CD4-positive, alpha-beta T cell treated with Interleukin-6 for 4 hours (primary cell): ENCODE measurements around the gene OAS3.
"Not testable (repeated sequence)": the region's sequence is repeated elsewhere in the genome, so short reads cannot be mapped to it uniquely, and the experiment has no call there.

Experiments
- DNase-seq: peaks from one replicate; pipeline ENCODE4 v3.0.0-alpha.2; 2020; ENCODE audit warnings: mixed read lengths

Gene OAS3

DNA sequence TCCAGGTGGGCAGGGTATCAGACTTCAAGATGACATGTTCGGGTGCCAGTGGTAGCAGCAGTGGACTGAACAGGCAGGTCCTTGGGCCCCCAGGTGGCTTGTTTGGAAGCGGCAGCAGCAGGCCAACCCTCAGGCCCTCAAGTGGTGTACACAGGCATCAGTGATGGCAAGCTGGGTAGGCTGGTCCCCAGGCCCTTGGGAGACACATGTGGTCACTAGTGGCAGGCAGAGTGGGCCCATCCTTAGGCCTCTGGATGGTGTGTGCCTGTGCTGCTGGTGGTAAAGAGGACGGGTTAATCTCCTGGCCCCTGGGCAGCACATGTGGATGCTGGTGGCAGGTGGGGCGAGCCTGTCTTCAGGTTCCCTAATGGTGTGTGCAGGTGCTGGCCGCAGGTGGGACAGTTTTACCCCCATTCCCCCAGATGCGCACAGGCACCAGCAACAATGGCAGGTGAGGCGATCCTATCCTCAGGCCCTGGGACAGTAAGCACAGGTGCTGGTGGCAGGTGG is 48.1 kb downstream of the OAS3 start:
- DNase-seq = no peak

DNA sequence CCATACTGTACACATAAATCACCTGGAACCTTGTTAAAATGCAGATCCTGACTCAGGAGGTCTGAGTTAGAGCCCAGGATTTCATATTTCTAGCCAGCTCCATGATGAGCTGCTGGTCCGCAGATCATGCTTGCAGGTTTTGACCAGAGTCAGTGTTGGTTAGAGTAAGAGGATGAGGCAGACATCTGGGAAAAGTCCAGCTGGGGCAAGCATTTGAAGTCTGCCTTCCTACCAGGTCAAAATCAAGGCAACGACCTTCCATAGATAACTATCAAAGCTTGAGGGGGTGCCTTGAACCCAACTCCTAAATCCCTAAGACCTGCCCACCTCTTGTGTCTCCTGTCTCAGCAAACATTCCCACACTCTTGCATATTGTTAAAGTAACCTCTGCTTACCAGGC is 49.3 kb downstream of the OAS3 start:
- no peak for DNase-seq

DNA sequence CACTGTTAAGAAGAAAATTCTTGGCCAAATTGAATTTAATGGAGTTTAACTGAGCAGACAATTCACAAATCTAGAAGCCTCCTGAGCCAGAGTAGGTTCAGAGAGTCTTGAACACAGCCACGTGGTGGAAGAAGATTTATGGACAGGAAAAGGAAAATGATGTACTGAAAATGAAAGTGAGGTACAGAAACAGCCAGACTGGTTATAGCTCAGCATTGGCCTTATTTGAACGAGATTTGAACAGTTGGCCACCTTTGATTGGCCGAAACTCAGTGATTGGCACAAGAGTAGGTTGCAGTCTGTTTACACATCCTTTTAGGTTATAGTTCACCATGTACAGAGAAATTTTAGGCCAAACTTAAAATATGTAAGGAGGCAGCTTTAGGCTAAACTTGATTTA is 50.0 kb downstream of the OAS3 start:
- DNase-seq = no peak

DNA sequence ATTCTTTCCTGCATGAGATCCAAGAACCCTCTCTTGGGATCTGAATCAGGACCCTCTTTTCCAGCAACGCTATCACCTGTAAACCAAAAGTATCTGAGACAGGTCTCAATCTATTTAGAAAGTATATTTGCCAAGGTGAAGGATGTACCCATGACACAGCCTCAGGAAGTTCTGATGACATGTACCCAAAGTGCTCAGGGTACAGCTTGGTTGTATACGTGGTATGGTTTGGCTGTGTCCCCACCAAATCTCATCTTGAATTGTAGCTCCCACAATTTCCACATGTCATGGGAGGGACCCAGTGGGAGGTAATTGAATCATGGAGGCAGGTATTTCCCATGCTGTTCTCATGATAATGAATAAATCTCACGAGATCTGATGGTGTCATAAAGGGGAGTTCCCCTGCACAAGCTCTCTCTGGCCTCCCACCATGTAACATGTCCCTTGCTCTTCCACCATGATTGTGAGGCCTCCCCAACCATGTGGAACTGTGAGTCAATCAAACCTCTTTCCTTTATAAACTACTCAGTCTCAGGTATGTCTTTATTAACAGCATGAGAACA is 50.6 kb downstream of the OAS3 start:
- not testable (repeated sequence) for DNase-seq

DNA sequence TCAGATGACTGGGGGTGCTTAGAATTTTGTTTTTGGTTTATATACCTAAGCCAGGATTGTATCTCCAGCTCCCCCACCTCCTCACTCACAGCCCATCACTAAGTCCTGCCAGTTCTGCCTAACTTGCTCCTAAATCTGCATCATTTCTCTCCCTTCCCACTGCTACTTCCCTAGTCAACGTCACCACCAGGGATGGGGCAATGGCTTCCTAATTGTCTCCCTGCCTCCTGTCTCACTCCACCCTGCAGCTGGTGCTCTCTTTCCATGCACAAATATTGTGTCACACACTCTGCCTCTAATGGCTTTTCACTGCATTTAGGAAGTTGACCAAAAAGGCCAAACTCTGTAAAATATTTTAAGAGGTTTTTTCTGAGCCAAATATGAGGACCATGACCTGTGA is 51.5 kb downstream of the OAS3 start:
- no peak for DNase-seq

DNA sequence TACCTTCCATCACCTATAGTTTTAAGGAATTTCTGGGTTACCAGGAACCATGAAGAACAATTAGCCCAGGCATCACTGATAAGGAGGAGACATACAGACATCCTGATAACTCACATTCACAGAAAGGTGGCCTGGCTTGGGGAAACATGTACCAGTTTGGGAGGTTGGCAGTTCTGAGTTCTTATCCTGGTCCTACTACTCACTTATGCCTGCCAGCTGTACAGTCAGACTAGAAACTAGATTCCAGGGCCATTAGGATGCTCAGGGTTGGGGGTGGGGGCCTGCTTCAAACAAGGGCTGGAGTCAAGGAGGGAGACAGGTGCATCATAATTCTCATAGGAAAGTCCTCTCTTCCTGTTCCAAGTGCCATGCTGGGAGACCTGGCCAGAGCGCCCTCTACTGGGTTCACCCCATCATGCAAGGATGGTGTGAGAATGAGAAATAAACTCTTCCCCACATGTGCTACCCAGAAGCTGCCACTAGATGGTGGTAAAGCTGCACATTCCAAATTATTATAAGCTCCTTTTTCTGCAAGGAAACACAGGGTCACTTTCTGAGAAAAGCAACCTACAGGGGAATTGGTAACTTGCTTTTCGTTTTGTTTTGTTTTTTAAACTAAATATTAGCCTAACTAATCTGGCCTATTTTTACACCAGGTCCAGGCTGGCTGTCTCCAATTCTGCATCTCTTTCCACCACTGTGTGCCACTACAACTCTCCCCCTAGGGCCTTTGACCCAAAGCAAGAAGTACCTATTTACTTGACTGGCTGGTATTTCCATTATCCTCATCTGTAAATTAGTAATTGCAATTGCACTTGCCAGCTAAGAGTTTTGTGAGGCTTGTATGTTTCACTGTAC is 54.5 kb downstream of the OAS3 start:
- peak; percentile 69 for DNase-seq

DNA sequence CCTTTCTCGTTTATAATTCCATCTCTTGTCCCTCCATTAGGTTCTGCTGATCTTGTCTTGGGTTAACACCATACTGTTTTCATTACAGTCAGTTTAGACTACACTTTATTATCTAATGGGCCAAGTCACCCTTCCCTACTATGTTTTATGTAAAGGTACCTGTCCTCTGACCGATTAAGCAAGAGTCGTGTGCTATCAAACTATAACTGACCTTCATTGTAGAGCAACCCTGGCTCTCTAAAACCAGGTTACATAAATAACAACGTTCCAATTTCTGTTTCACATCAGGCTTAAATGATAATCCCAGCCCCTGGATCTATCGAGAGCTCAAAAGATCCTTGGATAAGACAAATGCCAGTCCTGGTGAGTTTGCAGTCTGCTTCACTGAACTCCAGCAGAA is 56.7 kb downstream of the OAS3 start:
- no peak for DNase-seq

DNA sequence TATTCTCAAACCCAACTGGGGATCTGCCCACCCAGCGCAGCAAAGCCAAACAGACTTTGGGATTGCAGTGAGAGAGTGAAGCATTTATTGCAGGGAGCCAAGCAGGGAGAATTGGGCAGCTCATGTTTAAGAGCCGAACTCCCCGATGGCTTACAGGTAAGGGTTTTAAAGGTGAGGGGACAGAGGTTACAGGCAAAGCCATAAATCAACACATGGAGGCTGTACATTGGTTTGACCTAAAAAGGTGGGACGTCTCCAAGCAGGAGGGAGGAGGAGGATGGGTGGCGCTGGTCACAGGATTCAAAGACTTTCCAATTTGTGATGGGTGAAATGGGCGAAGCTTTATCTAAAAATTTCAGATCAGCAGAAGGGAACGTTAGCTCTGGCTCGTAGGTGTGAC is 58.2 kb downstream of the OAS3 start:
- DNase-seq = no peak

DNA sequence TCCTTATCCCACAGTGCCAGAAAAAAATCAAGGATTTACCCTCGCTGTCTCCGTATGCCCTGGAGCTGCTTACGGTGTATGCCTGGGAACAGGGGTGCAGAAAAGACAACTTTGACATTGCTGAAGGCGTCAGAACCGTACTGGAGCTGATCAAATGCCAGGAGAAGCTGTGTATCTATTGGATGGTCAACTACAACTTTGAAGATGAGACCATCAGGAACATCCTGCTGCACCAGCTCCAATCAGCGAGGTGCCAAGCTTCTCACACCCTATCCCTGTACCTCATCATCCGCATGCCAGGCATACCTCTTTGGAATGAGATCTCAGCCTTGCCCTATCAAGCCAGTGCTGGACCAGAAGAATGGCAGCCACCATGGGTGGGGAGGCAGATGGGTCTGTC is 59.2 kb downstream of the OAS3 start:
- DNase-seq = no peak

DNA sequence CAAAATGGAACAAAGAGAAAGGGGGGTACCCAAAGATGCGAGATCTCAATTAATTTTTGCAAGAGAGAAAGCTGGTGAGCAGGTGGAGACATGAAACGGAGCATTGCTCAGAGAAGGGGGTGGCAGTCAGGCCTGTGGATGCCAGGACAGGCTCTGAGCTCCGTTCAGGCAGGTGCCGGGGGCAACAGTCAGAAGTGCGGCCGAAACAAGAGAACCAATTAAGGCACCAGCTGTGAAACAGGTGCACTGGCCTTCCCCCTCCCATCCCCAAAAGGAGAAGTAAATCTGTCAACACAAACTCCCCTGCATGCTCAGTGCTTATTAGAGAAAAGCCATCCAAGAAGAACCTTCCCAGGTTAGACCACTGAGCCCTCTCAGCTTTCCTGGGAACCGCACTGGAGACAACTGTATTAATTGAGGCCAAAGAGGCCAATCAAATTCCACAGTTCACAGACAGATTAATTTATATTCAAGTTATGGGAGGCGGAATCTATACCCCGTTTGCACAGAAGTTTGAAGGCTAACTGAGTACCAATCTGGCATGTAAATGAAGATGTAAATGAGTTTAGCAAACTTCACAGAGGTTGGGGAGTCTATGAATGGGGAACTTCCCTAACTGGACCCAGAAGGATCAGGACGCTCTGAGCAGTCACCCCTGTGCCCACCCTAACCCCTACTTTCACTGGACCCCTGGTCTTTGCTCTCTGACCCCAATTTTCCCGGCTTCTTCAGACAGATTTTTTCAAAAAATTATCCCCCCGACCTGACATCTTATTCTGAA is 60.9 kb downstream of the OAS3 start:
- no peak for DNase-seq

DNA sequence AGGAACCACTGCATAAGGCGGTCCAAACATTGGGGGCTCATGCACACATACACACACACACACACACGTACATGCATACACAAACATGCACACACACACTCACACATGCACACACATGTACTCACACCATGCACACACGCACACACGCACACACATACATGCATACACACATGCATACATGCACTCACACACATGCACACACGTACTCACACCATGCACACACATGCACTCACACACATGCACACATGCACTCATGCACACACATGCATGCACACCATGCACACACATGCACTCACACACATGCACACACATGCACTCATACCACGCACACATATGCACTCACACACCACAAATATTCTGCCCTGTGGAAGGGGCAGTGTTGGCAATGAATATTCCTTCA is 62.2 kb downstream of the OAS3 start:
- DNase-seq = no peak

DNA sequence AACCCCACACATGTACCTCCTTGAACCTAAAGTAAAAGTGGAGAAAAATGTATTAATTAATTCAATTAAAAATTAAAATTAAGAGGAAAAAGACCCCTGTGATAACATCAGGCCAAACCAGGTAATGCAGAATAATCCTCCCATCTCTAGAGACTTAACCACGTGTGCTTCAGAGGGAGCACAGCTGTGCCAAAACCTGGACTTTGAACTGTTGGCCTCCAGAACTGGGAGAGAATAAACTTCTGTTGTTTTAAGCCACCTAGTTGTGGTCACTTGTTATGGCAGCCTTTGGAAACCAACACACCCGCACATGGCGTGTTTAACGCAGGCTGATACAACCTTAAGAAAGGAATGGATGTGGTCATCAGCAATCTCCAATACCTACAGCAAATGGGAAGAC is 63.9 kb downstream of the OAS3 start:
- DNase-seq = no peak

DNA sequence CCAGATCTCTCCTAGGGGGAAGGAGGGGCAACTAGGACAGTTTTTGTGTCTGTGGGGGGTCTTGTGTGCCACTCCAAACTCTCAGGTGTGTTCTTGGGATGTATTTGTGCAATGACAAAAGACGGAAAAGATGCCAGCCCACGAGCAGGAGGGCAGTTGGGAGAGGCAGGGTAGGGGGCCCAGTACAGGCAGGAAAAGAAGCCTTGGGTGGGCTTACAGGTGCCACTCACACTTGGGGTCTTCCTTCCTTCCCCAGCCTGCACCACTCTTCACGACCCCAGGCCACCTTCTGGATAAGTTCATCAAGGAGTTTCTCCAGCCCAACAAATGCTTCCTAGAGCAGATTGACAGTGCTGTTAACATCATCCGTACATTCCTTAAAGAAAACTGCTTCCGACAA is 64.4 kb downstream of the OAS3 start:
- no peak for DNase-seq

DNA sequence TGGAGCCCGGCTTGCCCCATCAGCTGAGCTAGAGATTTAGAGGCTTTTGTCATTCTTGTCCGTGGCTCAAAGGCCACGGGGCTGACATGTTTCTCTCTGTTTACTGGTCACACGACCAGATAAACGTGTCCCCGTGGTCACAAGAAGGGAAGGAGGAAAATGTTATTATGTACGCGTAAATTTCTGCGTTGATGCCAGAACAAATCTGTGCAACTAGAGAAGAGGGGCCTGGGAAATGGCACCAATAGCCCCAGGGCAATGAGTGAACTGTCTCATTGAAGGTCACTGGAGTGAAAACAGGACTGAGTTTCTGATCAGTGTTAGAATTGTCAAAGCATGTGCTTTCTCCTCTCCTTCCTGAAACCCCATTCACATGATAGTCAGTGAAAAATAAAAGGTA is 65.4 kb downstream of the OAS3 start:
- no peak for DNase-seq

DNA sequence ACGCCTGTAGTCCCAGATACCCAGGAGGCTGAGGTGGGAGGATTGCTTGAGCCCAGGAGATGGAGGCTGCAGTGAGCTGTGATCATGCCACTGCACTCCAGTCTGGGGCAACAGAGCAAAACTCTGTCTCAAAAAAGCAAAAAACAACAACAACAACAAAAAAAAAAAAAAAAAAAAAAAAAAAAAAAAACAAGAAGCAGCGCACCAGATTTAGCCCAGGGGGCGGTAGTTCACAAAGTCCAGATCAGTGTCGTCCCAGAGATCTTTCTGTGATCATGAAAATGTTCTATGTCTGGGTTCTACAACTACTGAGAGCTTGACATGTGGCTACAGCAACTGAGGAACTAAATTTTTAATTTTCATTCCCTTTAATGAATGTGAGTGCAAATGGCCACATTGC is 67.5 kb downstream of the OAS3 start:
- DNase-seq = no peak

DNA sequence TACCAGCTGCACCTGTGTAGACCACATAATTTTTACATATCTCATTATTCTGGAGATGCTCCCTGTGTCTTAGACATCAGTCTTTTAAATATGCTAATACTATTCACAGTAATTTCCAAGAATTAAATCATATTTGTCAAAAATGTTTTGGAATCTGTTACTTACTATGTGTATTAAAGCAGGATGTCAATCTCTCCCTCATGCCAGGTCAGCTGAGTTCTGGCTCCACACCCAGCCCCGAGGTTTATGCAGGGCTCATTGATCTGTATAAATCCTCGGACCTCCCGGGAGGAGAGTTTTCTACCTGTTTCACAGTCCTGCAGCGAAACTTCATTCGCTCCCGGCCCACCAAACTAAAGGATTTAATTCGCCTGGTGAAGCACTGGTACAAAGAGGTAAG is 67.9 kb downstream of the OAS3 start:
- no peak for DNase-seq

DNA sequence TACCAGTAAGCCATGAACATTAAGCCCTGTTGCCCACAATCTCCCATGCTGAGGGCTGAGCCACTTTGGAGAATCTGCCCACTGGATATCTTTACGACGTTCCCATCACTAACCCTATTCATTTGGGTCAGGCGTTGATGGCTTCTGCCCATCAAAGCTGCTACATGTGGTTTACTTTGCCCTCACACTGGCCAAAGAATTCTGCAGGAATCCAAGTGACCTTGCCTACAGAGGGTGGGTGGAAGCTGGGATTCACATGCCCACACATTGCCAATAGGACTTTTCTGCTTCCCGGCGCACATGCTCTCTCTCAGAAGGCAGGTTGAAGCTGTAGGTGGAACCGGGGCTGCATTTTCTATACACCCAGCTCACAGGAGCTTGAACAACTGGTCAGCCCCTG is 68.4 kb downstream of the OAS3 start:
- no peak for DNase-seq

DNA sequence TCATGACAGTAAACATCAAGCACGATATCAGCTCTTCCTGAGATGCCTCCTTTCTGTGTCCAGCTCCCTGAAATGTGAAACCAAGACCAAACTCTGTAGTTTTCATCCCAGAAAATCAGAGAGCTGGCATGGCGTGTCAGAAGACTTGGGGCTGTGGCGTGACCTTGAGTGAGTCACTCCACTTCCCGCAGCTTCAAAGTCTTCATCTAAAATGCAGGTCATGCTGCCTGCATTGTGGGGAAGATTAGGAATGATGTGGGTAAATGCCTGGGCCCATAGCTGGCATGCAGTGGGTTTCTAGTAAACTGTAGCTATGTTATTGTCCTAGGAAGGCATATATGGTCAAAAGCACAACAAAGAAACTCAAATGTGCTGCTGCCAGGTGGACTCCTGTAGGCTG is 68.9 kb downstream of the OAS3 start:
- DNase-seq = no peak

DNA sequence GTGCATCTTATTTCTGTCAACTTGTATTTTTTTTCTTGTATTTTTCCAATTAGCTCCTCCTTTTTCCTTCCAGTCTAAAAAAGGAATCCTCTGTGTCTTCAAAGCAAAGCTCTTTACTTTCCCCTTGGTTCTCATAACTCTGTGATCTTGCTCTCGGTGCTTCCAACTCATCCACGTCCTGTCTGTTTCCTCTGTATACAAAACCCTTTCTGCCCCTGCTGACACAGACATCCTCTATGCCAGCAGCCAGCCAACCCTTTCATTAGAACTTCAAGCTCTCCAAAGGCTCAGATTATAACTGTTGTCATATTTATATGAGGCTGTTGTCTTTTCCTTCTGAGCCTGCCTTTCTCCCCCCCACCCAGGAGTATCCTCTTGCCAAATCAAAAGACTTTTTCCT is 72.4 kb downstream of the OAS3 start:
- no peak for DNase-seq

DNA sequence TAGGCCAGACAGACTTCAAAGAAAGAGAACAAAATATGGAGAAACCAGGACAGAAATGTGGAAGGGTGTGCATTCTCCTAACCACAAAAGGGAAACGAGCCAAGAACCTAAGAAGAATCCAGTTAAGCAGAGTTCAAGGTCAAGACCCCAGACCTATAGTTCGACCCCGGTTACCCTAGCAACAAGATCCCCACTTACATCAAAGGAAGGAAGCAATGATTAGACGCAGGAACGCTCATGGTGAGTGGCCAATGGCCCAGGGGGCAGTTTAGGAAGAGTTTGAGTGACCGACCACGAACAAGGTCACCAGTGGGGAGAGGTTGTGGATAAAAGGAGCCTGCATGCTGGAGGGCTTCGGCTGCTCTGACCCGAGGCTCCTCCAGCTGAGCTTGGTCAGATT is 76.3 kb downstream of the OAS3 start:
- DNase-seq = no peak

DNA sequence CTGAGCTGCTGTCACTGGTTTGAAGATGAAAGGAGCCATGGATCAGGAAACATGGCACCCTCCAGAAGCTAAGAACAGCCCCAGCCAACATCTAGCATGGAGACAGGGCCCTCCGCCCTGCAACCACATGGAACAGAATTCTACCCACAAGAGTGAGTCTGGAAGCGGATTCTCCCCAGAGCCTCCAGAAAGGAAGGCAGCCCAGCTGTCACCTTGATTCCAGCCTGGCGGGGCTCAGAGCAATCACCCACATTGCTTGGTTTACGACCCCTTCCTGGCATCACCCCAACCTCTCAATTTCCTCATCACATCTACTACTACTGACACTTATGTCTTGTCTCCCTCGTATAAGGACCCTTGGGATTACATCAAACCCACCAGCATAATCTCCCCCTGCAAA is 78.5 kb downstream of the OAS3 start:
- DNase-seq = no peak

DNA sequence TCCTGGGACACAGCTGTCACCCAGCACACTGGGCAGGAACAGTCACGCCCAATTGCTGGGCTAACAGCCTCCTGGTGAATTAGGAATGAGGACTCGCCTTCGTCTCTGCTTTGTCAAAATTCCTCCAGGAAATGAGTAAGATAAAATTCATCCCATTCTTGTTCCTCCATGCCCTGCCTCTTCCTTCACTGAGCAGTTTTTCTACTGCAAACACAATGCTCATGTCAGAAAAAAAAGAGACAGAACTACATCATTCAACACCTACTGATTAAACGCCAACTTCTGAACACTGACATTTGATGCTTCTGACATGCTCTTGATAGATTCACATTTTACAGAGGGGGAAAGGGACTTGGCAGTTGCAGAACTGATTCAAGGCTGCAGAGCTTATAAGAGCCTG is 80.8 kb downstream of the OAS3 start:
- DNase-seq = no peak

DNA sequence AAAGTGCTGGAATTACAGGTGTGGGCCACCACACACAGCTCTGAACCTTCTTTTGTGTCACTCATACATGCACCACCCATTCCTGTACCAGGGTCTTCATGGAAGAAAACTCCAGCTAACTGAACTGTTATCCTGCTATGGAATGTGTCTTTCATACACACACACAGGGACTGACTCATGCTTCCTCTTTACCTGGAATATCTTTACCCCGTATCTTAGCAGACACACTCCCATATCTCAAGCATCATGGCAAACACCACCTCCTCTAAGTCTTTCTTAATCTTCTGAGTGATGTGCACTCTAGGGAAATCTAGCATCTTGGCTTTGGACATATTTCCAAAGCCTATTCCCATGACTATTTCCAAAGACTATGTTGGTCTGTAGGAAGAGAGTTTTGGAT is 83.2 kb downstream of the OAS3 start:
- no peak for DNase-seq
